Heart right ventricle (tissue), 16 donors: ENCODE data around the gene HOXC10. TPM values are rescaled to one million over a fixed set of nuclear protein-coding genes. Genes with fewer than 3 reads are reported as not detected.

Experiments used
- ATAC-seq, 8 donors: fragments of 200-7000 bp; cut with Tn5 transposase; one replicate each; pipeline ENCODE4 v1.9.1; 2020; ENCODE audit warnings: mild to moderate bottlenecking in 8 of 8, moderate library complexity in 8 of 8, moderate number of reproducible peaks in 1 of 8
- DNase-seq, 2 donors: peaks; one replicate each; pipeline ENCODE4 v3.0.0-alpha.2; 2020
- H3K27ac ChIP-seq, 10 donors: fragments of 200-600 bp; sonication (generic) in 2 of 10; one replicate each; pipeline versions ENCODE4 v1.5.0 to v1.8.0; 2020 to 2022; ENCODE audit warnings: mild to moderate bottlenecking in 3 of 10
- H3K27me3 ChIP-seq, 7 donors: fragments of 200-600 bp; one replicate each; pipeline ENCODE4 v1.8.0; 2021 to 2022; ENCODE audit warnings: mild to moderate bottlenecking in 2 of 7
- H3K36me3 ChIP-seq, 9 donors: fragments of 200-600 bp; sonication (generic) in 1 of 9; one replicate each; pipeline versions ENCODE4 v1.5.0 to v1.8.0; 2020 to 2022; ENCODE audit warnings: mild to moderate bottlenecking in 2 of 9
- H3K4me1 ChIP-seq, 9 donors: fragments of 200-600 bp; sonication (generic) in 1 of 9; one replicate each; pipeline versions ENCODE4 v1.5.0 to v1.8.0; 2020 to 2022; ENCODE audit warnings: mild to moderate bottlenecking in 4 of 9
- H3K4me3 ChIP-seq, 10 donors: fragments of 200-600 bp; sonication (generic) in 2 of 10; one replicate each; pipeline versions ENCODE4 v1.5.0 to v1.8.0; 2020 to 2022; ENCODE audit warnings: mild to moderate bottlenecking in 7 of 10, moderate library complexity in 2 of 10
- H3K9me3 ChIP-seq, 11 donors: fragments of 200-600 bp in 10 of 11; sonication (generic) in 2 of 11; one replicate each; pipeline versions ENCODE4 v1.5.0 to v1.8.0; 2013 to 2022; ENCODE audit warnings: mild to moderate bottlenecking in 2 of 11, control low read depth in 1 of 11, moderate library complexity in 1 of 11
- WGBS, 2 donors: extraction: QIAGEN DNeasy Blood & Tissue Kit; methylation state at CpG; one replicate each; pipeline ENCODE4 v1.1.7; 2013; ENCODE audit warnings: inconsistent platforms in 1 of 2; 5-methylcytosine and 5-hydroxymethylcytosine counted together
- intact Hi-C, 10 donors: fragments of 100-400 bp; cut with DNase I; formaldehyde crosslinking; loops; one replicate each; pipeline versions ENCODE4 v1.11.1 to v1.14.2; 2022
- polyA plus RNA-seq, 2 donors: library from polyadenylated mRNA; stranded (reverse); fragments of 200-250 nt; gene quantifications; one replicate each; pipeline ENCODE4 v1.2.3, GENCODE V29; 2013
- total RNA-seq, 10 donors: library from RNA; stranded (reverse); fragmentation: NEBNext Ultra II Directional in 3 of 10; extraction: Animal tissue kit (Norgen Biotek cat#: 25700) in 3 of 10; gene quantifications; one replicate each; pipeline versions ENCODE4 v1.2.1 to v1.2.4, GENCODE V29; 2021 to 2023
- TF ChIP-seq, protein P1 (sequence below), 9 donors: fragments of 200-600 bp; sonication (generic) in 2 of 9; IDR thresholded peaks; one replicate each; pipeline versions ENCODE4 v1.5.0 to v1.8.0; 2021 to 2022; ENCODE audit warnings: antibody characterized with exemption in 9 of 9, mild to moderate bottlenecking in 5 of 9, moderate library complexity in 1 of 9
- donor health status: Arrhythmogenic right ventricular cardiomyopathy.
- donor health status: ischemic (EF 13 %, LVEDD 7.1; RV severe dilation, severe dysfunction).
- donor health status: healthy with polysubstance abuse.
- donor health status: DM: no; HTN: yes; CAD: no.
- donor health status: DM: no; HTN: no; CAD: no.
- donor health status: ischemic (EF 25% LVEDD 6.9; RV normal size, moderate dysfunction).
- donor health status: ischemic (EF 25% LVEDD 5.7; RV mildly dilated, moderate dysfunction).
- donor health status: healthy.
- donor health status: DM: yes; HTN: yes; CAD: no.
- donor health status: Ischemic cardiomyopathy.
- donor health status: ischemic (EF 35%, LVEDD 5.7; RV mildly dilated, moderate dysfunction).
- donor health status: nonischemic (EF 11% LVEDD 7.7; RV severe dilation, severe dysfunction).
- donor health status: DM: yes; HTN: yes; CAD: no.
- donor health status: PGD.
- donor health status: ischemic (EF 29% LVEDD 5.4; RV normal size, mild dysfunction).
- donor health status: nonischemic (EF 23%, LVEDD 6.1; RV moderate dilation, normal function).

The HOXC10 gene
- total and polyA plus RNA-seq, 12 donors = not detected

DNA sequence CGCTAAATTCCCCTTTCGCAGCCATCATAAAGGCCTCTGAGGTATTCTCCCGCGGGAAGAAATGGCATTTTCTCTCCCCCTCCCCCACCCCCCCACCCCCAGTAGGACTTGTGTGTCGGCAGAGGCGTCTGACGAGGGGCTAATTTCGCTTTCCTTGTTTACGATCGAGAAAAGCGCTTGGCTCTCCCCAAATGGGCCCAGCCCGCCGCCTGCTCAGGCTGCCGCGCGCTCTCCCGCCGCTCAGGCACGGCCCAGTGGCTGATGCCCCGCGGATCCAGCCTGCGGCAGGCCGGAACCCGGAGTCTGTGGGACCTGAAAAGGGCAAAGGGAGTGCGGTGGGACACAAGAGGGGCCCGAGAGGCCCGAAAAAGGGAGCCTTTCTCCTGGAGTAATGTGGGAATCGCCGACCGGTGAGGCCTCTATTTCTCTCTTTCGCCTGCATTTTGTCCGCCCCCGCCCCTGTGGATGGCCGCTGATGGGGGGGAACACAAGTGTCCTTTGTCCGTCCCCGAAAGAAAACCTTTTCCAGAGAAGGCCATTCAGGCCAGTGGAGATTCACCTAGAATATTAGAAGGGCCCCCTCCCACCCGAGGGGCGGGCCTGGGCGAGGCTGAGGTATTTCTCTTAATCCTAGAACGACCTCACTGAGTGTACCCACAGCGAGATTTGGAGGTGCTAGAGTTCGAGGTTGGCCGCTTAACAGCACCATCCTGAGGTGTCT, 34.3 kb downstream of the HOXC10 start:
- H3K4me3 ChIP-seq = no peak overlapping the region
- ATAC-seq = no peak
- intact Hi-C loops = loop anchor here in 1 of 10 donors (10.0 kb wide), 1 partner anchor 336 kb away; no protein-coding TSS in a partner anchor

DNA sequence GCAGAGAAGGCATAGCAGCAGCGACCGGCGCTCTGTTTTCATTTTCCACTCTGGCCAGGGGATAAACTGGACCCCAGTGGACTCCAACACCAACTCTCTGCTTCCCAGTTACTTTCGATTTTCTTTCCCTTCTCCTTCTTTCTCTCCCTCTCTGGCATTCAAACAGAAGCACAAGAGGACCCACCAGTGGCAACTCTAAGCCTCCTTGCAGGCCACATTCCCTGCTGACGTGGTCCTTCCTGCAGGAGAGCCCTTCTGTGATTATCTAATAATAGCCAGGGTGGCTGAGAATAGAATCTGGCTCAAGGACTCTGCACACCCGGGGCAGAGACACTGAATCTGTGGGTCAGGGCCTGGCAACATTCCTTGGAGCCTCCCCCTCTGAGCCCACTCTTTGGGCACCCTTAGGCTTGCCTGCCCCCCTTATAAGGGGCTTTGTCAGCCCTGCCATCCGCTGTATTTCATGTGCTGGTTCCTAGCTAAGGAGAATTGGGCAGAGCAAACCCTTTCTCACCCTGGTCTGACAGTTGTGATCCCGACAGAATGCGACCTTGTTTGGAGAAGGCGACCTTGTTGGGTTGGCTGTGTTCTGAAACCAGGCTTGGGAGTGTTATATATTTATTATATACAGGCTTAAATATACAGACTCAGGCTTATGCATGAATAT, 35.1 kb downstream of the HOXC10 start:
- Histone ChIP-seq H3K36me3 (no peaks in the 10 kb centered on the region), H3K27ac (peak overlapping the region in 8 of 10 donors; percentile 40 to 76 (median 70)), H3K4me3 (no peak overlapping the region), H3K27me3 (peaks cover 14 to 100% (median 97%) of the 10 kb centered on the region in 7 donors), H3K9me3 (no peaks in the 10 kb centered on the region), H3K4me1 (peaks cover 5 to 36% (median 29%) of the 10 kb centered on the region in 9 donors)
- ATAC-seq (peak; percentile 46 to 90 (median 82)), DNase-seq (peak in 1 of 2 donors; percentile 42)
- TF ChIP-seq, protein P1, sequence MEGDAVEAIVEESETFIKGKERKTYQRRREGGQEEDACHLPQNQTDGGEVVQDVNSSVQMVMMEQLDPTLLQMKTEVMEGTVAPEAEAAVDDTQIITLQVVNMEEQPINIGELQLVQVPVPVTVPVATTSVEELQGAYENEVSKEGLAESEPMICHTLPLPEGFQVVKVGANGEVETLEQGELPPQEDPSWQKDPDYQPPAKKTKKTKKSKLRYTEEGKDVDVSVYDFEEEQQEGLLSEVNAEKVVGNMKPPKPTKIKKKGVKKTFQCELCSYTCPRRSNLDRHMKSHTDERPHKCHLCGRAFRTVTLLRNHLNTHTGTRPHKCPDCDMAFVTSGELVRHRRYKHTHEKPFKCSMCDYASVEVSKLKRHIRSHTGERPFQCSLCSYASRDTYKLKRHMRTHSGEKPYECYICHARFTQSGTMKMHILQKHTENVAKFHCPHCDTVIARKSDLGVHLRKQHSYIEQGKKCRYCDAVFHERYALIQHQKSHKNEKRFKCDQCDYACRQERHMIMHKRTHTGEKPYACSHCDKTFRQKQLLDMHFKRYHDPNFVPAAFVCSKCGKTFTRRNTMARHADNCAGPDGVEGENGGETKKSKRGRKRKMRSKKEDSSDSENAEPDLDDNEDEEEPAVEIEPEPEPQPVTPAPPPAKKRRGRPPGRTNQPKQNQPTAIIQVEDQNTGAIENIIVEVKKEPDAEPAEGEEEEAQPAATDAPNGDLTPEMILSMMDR (IDR thresholded peaks at IDR 0.05) = no peak
- intact Hi-C loops = loop anchor here in 1 of 10 donors (10.0 kb wide), 1 partner anchor 335 kb away; no protein-coding TSS in a partner anchor
- 26 to 33% methylated on average over 10 of the region's 10 CpGs for whole genome bisulfite sequencing, 2 donors

More for the DNA sequence above, 34.3 kb downstream of the HOXC10 start:
- H3K9me3 ChIP-seq = no peaks in the 10 kb centered on the region
- TF ChIP-seq, protein P1 (IDR thresholded peaks at IDR 0.05) = no peak
- H3K27me3 ChIP-seq = peaks cover 19 to 100% (median 97%) of the 10 kb centered on the region in 7 donors
- no peaks in the 10 kb centered on the region for H3K36me3 ChIP-seq
- H3K27ac ChIP-seq = peak overlapping the region in 8 of 10 donors; percentile 40 to 76 (median 70)
- 41 to 52% methylated on average over 43 of the region's 43 CpGs for WGBS, 2 donors
- peaks cover 5 to 41% (median 30%) of the 10 kb centered on the region in 9 donors for H3K4me1 ChIP-seq
- no peak for DNase-seq

DNA sequence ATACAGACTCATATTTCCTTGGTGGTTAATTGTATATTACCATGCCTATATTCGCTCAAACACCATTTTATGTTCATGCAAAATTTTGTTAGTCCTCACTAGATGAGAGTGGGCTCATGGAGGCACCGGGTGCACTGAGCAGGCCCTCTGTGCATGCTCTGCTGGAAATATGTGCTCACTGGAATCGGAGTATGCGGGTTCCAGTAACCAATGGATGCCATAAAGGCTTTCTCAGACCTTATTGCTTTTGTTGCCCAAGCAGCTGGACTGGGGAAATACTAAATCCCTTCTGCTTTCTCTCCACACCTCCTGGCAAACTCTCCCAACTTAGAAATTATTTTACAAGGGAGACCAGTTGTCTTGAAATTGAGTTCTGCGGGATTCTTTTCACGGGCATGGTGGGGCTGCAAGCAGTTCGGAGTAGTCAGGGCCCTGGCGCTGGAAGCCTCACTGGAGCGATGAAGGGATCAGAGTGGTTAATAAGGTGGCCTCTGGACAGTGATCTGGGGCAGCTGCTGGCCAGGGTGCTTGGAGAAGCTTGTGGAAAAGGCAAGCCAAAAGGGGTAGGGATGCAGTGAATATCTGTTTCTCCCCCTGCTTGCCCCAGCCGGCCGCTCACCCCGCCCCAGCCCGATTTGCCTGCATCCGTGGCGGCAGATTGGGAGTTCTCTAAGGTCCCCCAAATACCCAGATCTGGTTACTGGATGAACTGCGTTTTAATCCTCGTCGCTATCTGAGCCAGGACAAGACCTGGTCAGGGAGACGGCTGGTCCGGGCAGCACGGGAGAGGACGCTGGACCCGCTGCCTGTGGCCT, 35.9 kb downstream of the HOXC10 start:
- H3K4me3 ChIP-seq = no peak overlapping the region
- H3K36me3 ChIP-seq = no peaks in the 10 kb centered on the region
- peaks cover 9 to 100% (median 97%) of the 10 kb centered on the region in 7 donors for H3K27me3 ChIP-seq
- ATAC-seq (no peak), DNase-seq (no peak)
- peaks cover 5 to 36% (median 29%) of the 10 kb centered on the region in 9 donors for H3K4me1 ChIP-seq
- WGBS, 2 donors = 57 to 60% methylated on average over 23 of the region's 23 CpGs
- intact Hi-C loops = no loop called here
- TF ChIP-seq, protein P1 (IDR thresholded peaks at IDR 0.05) = no peak
- peak overlapping the region in 8 of 10 donors; percentile 40 to 76 (median 70) for H3K27ac ChIP-seq
- no peaks in the 10 kb centered on the region for H3K9me3 ChIP-seq
